ENCODE results near the gene CDH23. TPM values are rescaled to one million over a fixed set of nuclear protein-coding genes. Genes with fewer than 3 reads are reported as not detected.

Gene CDH23
- total and polyA plus RNA-seq, 2 of the 8 experiments (the other 6 are each of a cell fraction or from before 2014, with no cell fraction given): 1.9 to 4.9 TPM

GRCh38 chr10:71756311-71757191, 359.8 kb downstream of the CDH23 start (continued):
- TF ChIP-seq PHF8 (conservative IDR thresholded peaks at IDR 0.05; ENCODE audit: low read depth, low read length) (no peak), KDM5A (IDR thresholded peaks at IDR 0.05; ENCODE audit: low read length) (no peak), TEAD4 (IDR thresholded peaks at IDR 0.05; ENCODE audit: low read depth, low read length) (no peak), TAF1 (IDR thresholded peaks at IDR 0.05; ENCODE audit: low read depth, low read length) (no peak), BCL11A (IDR thresholded peaks at IDR 0.05; ENCODE audit: low read depth in 2 of 2, low read length in 2 of 2) (no peak)
